Measurements from ENCODE around the gene NNAT. TPM values are rescaled to one million over a fixed set of nuclear protein-coding genes. Genes with fewer than 3 reads are reported as not detected.
"Not testable (repeated sequence)": the region's sequence is repeated elsewhere in the genome, so short reads cannot be mapped to it uniquely, and the experiment has no call there.

The NNAT gene
- total RNA-seq, 1 donor from 2014 or later, result 14.7 TPM

GRCh38 chr20:37544386-37544785, 23.3 kb downstream of the NNAT start:
- no peaks in the 10 kb centered on the region for H3K9me3 Mint-ChIP-seq (ENCODE audit: unreplicated experiment)
- H3K27me3 Mint-ChIP-seq (ENCODE audit: unreplicated experiment), result peaks cover 26% of the 10 kb centered on the region

GRCh38 chr20:37545516-37545915, 24.5 kb downstream of the NNAT start:
- DNase-seq (ENCODE audit: extremely low spot score, unreplicated experiment), result no peak
- Mint-ChIP-seq H3K4me3 (ENCODE audit: unreplicated experiment) (no peak overlapping the region), H3K27ac (ENCODE audit: unreplicated experiment) (no peak overlapping the region), H3K4me1 (ENCODE audit: unreplicated experiment) (no peaks in the 10 kb centered on the region), H3K9me3 (ENCODE audit: unreplicated experiment) (no peaks in the 10 kb centered on the region), H3K36me3 (ENCODE audit: unreplicated experiment) (peaks cover 2% of the 10 kb centered on the region), H3K27me3 (ENCODE audit: unreplicated experiment) (peaks cover 21% of the 10 kb centered on the region)
- no peak for TF ChIP-seq CTCF (IDR thresholded peaks at IDR 0.05)

More at GRCh38 chr20:37544386-37544785, 23.3 kb downstream of the NNAT start:
- no peak for TF ChIP-seq CTCF (IDR thresholded peaks at IDR 0.05)
- DNase-seq (ENCODE audit: extremely low spot score, unreplicated experiment), result no peak
- Mint-ChIP-seq H3K36me3 (ENCODE audit: unreplicated experiment) (no peaks in the 10 kb centered on the region), H3K27ac (ENCODE audit: unreplicated experiment) (no peak overlapping the region), H3K4me1 (ENCODE audit: unreplicated experiment) (no peaks in the 10 kb centered on the region), H3K4me3 (ENCODE audit: unreplicated experiment) (no peak overlapping the region)

DNA sequence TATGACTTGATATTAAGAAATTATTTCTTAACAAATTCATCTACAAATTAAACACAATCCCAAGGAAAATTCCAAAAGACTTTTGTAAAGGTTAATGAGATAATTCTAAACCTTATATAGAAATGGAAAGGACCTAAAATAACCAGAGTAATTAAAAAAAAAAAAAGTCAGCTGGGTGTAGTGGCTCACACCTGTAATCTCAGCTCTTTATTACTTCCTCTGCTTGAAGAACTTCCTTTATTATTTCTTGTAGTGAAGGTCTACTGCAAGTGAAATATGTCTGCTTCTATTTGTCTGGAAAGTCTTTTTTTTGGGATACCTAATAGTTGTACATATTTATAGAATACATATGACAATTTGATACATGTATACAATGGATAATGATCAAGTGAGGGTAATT, 26.9 kb downstream of the NNAT start:
- no peak for TF ChIP-seq CTCF (IDR thresholded peaks at IDR 0.05)
- Mint-ChIP-seq H3K27me3 (ENCODE audit: unreplicated experiment) (peaks cover 36% of the 10 kb centered on the region), H3K4me3 (ENCODE audit: unreplicated experiment) (no peak overlapping the region), H3K36me3 (ENCODE audit: unreplicated experiment) (peaks cover 2% of the 10 kb centered on the region), H3K27ac (ENCODE audit: unreplicated experiment) (no peak overlapping the region), H3K9me3 (ENCODE audit: unreplicated experiment) (no peaks in the 10 kb centered on the region), H3K4me1 (ENCODE audit: unreplicated experiment) (no peaks in the 10 kb centered on the region)
- no peak for DNase-seq (ENCODE audit: extremely low spot score, unreplicated experiment)

DNA sequence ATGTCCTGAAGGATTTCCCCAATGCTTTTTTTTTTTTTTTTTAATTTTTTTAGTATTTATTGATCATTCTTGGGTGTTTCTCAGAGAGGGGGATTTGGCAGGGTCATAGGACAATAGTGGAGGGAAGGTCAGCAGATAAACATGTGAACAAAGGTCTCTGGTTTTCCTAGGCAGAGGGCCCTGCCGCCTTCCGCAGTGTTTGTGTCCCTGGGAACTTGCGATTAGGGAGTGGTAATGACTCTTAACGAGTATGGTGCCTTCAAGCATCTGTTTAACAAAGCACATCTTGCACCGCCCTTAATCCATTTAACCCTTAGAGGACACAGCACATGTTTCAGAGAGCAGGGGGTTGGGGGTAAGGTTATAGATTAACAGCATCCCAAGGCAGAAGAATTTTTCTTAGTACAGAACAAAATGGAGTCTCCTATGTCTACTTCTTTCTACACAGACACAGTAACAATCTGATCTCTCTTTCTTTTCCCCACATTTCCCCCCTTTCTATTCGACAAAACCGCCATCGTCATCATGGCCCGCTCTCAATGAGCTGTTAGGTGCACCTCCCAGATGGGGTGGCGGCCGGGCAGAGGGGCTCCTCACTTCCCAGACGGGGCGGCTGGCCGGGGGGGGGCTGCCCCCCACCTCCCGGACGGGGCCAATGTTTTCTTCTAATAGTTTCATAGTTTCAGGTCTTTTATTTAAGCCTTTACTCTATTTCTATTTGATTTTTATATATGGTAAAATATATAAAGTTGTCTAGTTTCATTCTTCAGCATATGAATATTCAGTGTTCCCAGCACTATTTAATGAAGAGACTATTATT, 29.3 kb downstream of the NNAT start:
- peaks cover 45% of the 10 kb centered on the region for H3K27me3 Mint-ChIP-seq (ENCODE audit: unreplicated experiment)
- not testable (repeated sequence) for DNase-seq (ENCODE audit: extremely low spot score, unreplicated experiment); H3K27ac Mint-ChIP-seq (ENCODE audit: unreplicated experiment); H3K4me1 Mint-ChIP-seq (ENCODE audit: unreplicated experiment); H3K4me3 Mint-ChIP-seq (ENCODE audit: unreplicated experiment); H3K36me3 Mint-ChIP-seq (ENCODE audit: unreplicated experiment); H3K9me3 Mint-ChIP-seq (ENCODE audit: unreplicated experiment)

- H3K4me1 Mint-ChIP-seq (ENCODE audit: unreplicated experiment); H3K27ac Mint-ChIP-seq (ENCODE audit: unreplicated experiment); H3K36me3 Mint-ChIP-seq (ENCODE audit: unreplicated experiment); DNase-seq (ENCODE audit: extremely low spot score, unreplicated experiment); H3K9me3 Mint-ChIP-seq (ENCODE audit: unreplicated experiment); H3K4me3 Mint-ChIP-seq (ENCODE audit: unreplicated experiment): not testable (repeated sequence)
- peaks cover 44% of the 10 kb centered on the region for H3K27me3 Mint-ChIP-seq (ENCODE audit: unreplicated experiment)
Measured at GRCh38 chr20:37551660-37552059, 30.6 kb downstream of the NNAT start.

- Mint-ChIP-seq H3K27ac (ENCODE audit: unreplicated experiment) (no peak overlapping the region), H3K27me3 (ENCODE audit: unreplicated experiment) (peaks cover 50% of the 10 kb centered on the region), H3K4me1 (ENCODE audit: unreplicated experiment) (no peaks in the 10 kb centered on the region), H3K9me3 (ENCODE audit: unreplicated experiment) (no peaks in the 10 kb centered on the region), H3K4me3 (ENCODE audit: unreplicated experiment) (no peak overlapping the region), H3K36me3 (ENCODE audit: unreplicated experiment) (peaks cover 2% of the 10 kb centered on the region)
- no peak for TF ChIP-seq CTCF (IDR thresholded peaks at IDR 0.05)
- no peak for DNase-seq (ENCODE audit: extremely low spot score, unreplicated experiment)
Measured at GRCh38 chr20:37552415-37552814, 31.4 kb downstream of the NNAT start.

GRCh38 chr20:37554721-37555298, 33.8 kb downstream of the NNAT start:
- not testable (repeated sequence) for H3K4me1 Mint-ChIP-seq (ENCODE audit: unreplicated experiment); DNase-seq (ENCODE audit: extremely low spot score, unreplicated experiment)

More at GRCh38 chr20:37554721-37555298, 33.8 kb downstream of the NNAT start:
- H3K27ac Mint-ChIP-seq (ENCODE audit: unreplicated experiment); H3K36me3 Mint-ChIP-seq (ENCODE audit: unreplicated experiment); H3K4me3 Mint-ChIP-seq (ENCODE audit: unreplicated experiment); H3K9me3 Mint-ChIP-seq (ENCODE audit: unreplicated experiment): not testable (repeated sequence)
- H3K27me3 Mint-ChIP-seq (ENCODE audit: unreplicated experiment), result peaks cover 62% of the 10 kb centered on the region

Measured in osteocyte (in vitro differentiated cells).